HFFc6 (cell line): ENCODE measurements around the gene MARCHF3. TPM values are rescaled to one million over a fixed set of nuclear protein-coding genes. Genes with fewer than 3 reads are reported as not detected.

ENCODE experiments used
- DNase-seq: peaks from one replicate; pipeline ENCODE4 v3.0.0-alpha.2; 2018
- H3K27ac Mint-ChIP-seq: 2 replicates; pipeline ENCODE4 v1.8.0; 2020; ENCODE audit warnings: mild to moderate bottlenecking, mixed read lengths
- H3K27me3 Mint-ChIP-seq: 2 replicates; pipeline ENCODE4 v1.8.0; 2021; ENCODE audit warnings: mild to moderate bottlenecking, moderate library complexity, mixed read lengths; ENCODE audit not compliant: insufficient read depth
- H3K36me3 Mint-ChIP-seq: 2 replicates; pipeline ENCODE4 v1.8.0; 2021; ENCODE audit warnings: low read depth, mixed read lengths
- H3K4me1 Mint-ChIP-seq: 2 replicates; pipeline ENCODE4 v1.8.0; 2020; ENCODE audit warnings: low read depth, mixed read lengths
- H3K4me3 Mint-ChIP-seq: 2 replicates; pipeline ENCODE4 v1.8.0; 2020; ENCODE audit warnings: mild to moderate bottlenecking, moderate library complexity, mixed read lengths
- H3K9me3 Mint-ChIP-seq: 2 replicates; pipeline ENCODE4 v1.8.0; 2020; ENCODE audit warnings: mild to moderate bottlenecking, mixed read lengths
- total RNA-seq, 6 experiments: library from RNA; stranded (reverse); fragmentation: NEBNext Ultra II Directional; extraction: Animal tissue kit (Norgen Biotek cat#: 25700); gene quantifications; 2 replicates in 1 of 6; 3 replicates in 5 of 6; pipeline ENCODE4 v1.2.3, GENCODE V29; 2021
- TF ChIP-seq, protein P1 (sequence below): fragments of 200-600 bp; sonication (generic); IDR thresholded peaks from 2 replicates; pipeline ENCODE4 v1.5.0; 2021; ENCODE audit warnings: antibody characterized with exemption, mild to moderate bottlenecking

The MARCHF3 gene
- total RNA-seq, 6 experiments from 2014 or later, result 12.3 to 17.8 (median 13.3) TPM

DNA sequence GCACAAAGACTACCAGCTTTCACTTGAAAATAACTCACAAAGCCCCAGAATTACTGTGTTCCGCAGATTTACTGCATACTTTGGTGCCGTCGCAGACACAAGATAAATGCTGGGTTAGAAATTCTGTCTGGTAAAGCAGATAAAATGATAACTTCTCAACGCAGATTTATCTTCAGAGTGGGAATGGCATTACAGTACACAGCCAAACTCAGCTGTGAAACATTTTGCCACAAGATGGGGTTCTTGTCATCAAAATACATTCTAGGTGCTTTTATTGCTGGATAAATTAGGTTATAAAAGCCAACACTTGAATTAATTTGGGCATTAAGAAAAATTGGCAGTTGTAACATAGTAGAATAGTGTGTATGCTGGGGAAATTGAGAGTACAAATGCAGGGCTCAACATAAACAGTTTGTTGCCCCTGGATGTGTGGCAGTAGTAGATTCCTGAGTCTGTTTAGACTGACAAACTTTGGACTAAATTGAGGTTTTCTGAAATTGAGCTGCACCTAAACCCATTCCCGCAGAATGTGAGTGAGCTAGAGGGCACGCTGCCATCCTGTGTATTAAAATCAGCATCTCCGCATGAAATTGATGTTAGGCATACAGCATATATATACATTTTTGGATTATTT, 192.3 kb downstream of the MARCHF3 start:
- Mint-ChIP-seq H3K27me3 (peaks cover 4% of the 10 kb centered on the region), H3K36me3 (peaks cover 7% of the 10 kb centered on the region; the same call in 1 of the 2 replicates), H3K27ac (no peak overlapping the region), H3K4me1 (no peaks in the 10 kb centered on the region), H3K9me3 (no peaks in the 10 kb centered on the region), H3K4me3 (no peak overlapping the region)
- TF ChIP-seq, protein P1, sequence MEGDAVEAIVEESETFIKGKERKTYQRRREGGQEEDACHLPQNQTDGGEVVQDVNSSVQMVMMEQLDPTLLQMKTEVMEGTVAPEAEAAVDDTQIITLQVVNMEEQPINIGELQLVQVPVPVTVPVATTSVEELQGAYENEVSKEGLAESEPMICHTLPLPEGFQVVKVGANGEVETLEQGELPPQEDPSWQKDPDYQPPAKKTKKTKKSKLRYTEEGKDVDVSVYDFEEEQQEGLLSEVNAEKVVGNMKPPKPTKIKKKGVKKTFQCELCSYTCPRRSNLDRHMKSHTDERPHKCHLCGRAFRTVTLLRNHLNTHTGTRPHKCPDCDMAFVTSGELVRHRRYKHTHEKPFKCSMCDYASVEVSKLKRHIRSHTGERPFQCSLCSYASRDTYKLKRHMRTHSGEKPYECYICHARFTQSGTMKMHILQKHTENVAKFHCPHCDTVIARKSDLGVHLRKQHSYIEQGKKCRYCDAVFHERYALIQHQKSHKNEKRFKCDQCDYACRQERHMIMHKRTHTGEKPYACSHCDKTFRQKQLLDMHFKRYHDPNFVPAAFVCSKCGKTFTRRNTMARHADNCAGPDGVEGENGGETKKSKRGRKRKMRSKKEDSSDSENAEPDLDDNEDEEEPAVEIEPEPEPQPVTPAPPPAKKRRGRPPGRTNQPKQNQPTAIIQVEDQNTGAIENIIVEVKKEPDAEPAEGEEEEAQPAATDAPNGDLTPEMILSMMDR, result peak; percentile 73
- DNase-seq, result peak; percentile 23

DNA sequence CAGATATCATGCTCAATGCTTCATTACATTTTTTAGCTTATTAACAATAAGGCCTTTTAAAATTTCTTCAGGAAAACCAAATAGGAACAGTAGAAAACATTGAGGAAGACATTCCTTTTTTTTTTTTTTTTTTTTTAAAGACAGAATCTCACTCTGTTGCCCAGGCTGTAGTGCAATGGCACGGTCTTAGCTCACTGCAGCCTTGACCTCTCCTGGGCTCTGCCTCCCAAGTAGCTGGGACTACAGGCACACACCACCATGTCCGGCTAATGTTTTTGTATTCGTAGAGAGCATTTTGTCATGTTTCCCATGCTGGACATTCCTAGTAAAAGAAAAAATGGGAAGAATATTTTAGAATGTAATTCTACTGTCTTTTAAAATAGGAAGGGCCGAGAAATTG, 193.1 kb downstream of the MARCHF3 start:
- Mint-ChIP-seq H3K36me3 (peaks cover 7% of the 10 kb centered on the region; the same call in 1 of the 2 replicates), H3K27me3 (peaks cover 4% of the 10 kb centered on the region), H3K9me3 (no peaks in the 10 kb centered on the region), H3K4me1 (no peaks in the 10 kb centered on the region), H3K4me3 (no peak overlapping the region), H3K27ac (no peak overlapping the region)
- DNase-seq, result no peak
- TF ChIP-seq, protein P1, result no peak

DNA sequence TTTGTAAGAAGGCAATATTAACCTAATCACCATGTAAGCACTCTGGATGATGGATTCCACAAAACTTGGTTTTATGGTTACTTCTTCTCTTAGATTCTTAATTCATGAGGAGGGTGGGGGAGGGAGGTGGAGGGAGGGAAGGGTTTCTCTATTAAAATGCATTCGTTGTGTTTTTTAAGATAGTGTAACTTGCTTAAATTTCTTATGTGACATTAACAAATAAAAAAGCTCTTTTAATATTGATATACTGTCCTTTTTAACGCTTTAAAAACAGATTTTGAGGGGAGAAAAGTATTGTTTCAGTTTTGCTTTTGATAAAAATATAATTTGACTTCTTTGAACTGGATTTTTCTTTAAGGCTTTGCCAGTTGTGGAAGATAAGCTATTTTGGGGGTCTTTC, 193.6 kb downstream of the MARCHF3 start:
- no peak for DNase-seq
- peaks cover 7% of the 10 kb centered on the region; the same call in 1 of the 2 replicates for H3K36me3 Mint-ChIP-seq
- H3K4me1 Mint-ChIP-seq, result no peaks in the 10 kb centered on the region

DNA sequence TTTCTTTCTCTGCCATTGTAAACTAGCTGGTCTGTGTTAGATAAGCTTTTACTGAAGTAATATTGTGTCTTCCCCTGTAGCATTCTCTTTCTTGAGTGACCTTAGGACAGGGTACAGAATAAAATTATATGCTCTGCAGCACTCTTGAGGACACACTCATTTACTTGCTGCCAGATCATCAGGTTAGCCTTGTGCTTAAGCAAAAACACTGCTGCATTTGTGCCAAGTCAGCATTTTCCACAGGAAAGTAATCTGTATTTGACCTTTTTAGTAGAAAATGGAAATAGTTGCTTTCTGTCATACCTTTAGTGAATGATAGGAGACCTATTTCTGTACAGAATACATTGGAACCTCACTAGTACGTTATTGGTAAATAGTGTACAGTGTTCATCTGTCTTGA, 199.2 kb downstream of the MARCHF3 start:
- Mint-ChIP-seq H3K36me3 (peaks cover 17% of the 10 kb centered on the region), H3K27me3 (peaks cover 4% of the 10 kb centered on the region), H3K27ac (no peak overlapping the region), H3K9me3 (no peaks in the 10 kb centered on the region), H3K4me3 (no peak overlapping the region), H3K4me1 (no peaks in the 10 kb centered on the region)
- TF ChIP-seq, protein P1, result no peak
- no peak for DNase-seq

More for the DNA sequence above, 193.6 kb downstream of the MARCHF3 start:
- TF ChIP-seq, protein P1, result no peak
- no peaks in the 10 kb centered on the region for H3K9me3 Mint-ChIP-seq
- H3K4me3 Mint-ChIP-seq, result no peak overlapping the region
- no peak overlapping the region for H3K27ac Mint-ChIP-seq
- H3K27me3 Mint-ChIP-seq, result peaks cover 4% of the 10 kb centered on the region

DNA sequence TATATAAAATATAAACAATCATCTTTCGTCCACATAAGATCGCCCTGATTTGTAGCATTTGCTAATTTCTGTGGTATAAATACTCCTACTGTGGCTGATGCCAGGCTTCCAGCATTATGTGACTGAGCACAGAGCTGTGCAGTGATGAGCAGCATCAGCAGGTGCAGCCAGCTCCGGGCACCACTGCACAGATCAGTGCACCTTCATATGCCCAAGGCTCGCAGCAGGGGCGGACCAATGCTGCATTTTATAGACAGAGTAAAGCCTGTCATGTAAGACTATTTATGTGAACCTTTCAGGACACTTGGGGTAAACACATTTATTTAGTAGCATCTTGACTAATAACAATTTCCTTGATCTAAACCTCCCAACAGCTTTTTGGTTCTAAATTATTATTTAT, 200.3 kb downstream of the MARCHF3 start:
- TF ChIP-seq, protein P1, result no peak
- DNase-seq, result no peak
- no peaks in the 10 kb centered on the region for H3K4me1 Mint-ChIP-seq
- H3K27ac Mint-ChIP-seq, result no peak overlapping the region
- peaks cover 4% of the 10 kb centered on the region for H3K27me3 Mint-ChIP-seq
- no peak overlapping the region for H3K4me3 Mint-ChIP-seq
- H3K9me3 Mint-ChIP-seq, result no peaks in the 10 kb centered on the region
- peaks cover 20% of the 10 kb centered on the region for H3K36me3 Mint-ChIP-seq
